GM12892 (cell line): ENCODE measurements around the gene TNS1.

Source experiments
- DNase-seq: peaks from one replicate; pipeline ENCODE4 v3.0.0; 2011; ENCODE audit not compliant: insufficient read length
- FAIRE-seq: peaks from 2 replicates; lab custom pipeline; 2011; peaks lifted over from hg19 to GRCh38; lab: Jason Lieb, UNC
- POLR2A ChIP-seq: IDR thresholded peaks from 2 replicates; pipeline ENCODE4 v1.6.1; 2011; ENCODE audit warnings: low read depth, low read length, control low read depth
- POLR2AphosphoS5 ChIP-seq: IDR thresholded peaks from 2 replicates; pipeline ENCODE4 v1.6.1; 2011; ENCODE audit warnings: low read depth, low read length, control low read depth
- TAF1 ChIP-seq: IDR thresholded peaks from 2 replicates; pipeline ENCODE4 v1.6.1; 2011; ENCODE audit warnings: low read depth, mild to moderate bottlenecking, control low read depth, low read length, borderline replicate concordance

Gene TNS1

DNA sequence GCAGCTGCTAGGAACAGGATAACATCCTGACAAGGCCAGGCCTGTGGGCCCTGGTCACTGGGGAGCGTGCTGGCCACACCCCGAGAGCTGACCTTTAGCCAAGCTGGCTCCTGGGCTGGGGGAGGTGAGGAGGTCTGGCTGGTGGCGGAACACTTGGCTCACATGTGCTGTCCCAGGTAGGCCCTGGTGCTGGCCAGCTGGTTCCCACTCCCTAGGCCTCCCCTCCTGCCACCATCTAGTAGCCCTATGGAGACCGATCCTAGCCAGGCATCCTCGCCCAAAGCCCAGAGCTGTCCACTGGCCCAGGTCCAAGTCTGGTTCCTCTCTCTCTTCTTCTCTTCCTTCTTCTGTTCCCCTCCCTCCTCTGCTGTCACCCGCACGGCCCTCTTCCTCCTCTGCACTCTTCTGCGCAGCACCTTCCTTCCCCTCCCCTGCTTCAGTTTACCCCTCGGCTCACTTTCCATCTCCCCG, 52.4 kb downstream of the TNS1 start:
- DNase-seq (no peak), FAIRE-seq (no peak)
- TF ChIP-seq POLR2AphosphoS5 (no peak), TAF1 (no peak), POLR2A (no peak)

DNA sequence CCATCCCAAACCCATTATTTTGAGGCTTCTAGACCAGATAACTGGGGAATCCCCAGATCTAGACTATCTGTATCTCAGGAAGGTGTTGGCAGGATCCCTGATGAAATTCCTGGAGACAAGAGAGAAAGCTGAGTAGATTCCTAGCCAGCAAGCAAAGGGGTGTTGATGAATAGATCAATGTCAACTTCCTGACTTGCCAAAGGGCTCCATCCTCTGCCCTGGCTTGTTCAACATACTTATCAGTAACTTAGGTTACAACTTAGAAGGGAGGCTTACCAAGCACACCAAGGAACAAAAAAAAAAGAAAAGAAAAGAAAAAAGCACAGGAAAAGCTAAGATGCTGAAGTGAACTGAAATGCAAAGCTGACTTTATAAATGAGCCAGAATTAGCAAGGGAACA, 53.3 kb downstream of the TNS1 start:
- FAIRE-seq (no peak), DNase-seq (no peak)
- no peak for TF ChIP-seq POLR2AphosphoS5
- TF ChIP-seq POLR2A: no peak
- no peak for TF ChIP-seq TAF1

DNA sequence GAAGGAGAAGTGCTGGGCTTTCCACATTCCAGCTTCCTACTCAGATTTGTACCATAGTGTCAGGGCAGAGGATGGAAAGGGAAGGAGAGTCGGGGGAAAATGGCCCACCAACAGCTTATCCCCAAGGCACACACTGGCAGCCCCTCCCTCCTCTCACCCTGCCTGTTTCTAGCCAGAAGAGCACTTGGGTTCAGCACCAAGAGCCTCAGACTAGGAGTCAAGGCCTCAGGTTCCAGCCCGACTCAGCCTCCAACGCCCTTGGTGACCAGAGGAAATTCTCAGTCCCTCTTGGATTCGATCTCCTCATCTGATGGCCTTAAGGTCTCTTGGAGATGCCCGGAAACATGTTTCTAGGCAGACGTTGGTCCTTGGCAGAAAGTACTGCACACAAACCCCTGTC, 53.9 kb downstream of the TNS1 start:
- DNase-seq (no peak), FAIRE-seq (no peak)
- TF ChIP-seq TAF1: no peak
- TF ChIP-seq POLR2A: no peak
- no peak for TF ChIP-seq POLR2AphosphoS5

DNA sequence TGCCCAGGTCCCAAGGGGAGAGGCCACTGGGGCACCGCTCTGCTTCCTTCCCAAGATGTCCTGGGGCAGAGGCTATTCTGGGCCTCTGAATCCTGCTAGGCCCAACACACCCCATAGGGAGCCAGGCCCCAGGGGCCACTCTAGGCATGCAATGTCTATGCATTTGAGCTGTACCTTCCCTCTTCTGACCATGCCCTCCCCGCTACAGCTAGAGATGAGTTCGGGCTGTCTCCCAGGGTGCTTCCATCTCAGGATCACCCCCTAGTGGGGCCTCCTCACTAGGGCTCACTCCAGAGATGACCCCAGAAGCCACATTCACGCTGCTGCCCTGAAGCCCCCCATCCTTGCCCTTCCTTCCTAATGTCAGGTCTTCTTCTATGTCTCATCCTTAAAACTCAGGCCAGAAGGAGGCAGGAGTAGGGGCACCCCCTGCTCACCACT, 54.4 kb downstream of the TNS1 start:
- no peak for FAIRE-seq
- no peak for TF ChIP-seq TAF1
- TF ChIP-seq POLR2A: no peak
- TF ChIP-seq POLR2AphosphoS5: no peak
- no peak for DNase-seq

DNA sequence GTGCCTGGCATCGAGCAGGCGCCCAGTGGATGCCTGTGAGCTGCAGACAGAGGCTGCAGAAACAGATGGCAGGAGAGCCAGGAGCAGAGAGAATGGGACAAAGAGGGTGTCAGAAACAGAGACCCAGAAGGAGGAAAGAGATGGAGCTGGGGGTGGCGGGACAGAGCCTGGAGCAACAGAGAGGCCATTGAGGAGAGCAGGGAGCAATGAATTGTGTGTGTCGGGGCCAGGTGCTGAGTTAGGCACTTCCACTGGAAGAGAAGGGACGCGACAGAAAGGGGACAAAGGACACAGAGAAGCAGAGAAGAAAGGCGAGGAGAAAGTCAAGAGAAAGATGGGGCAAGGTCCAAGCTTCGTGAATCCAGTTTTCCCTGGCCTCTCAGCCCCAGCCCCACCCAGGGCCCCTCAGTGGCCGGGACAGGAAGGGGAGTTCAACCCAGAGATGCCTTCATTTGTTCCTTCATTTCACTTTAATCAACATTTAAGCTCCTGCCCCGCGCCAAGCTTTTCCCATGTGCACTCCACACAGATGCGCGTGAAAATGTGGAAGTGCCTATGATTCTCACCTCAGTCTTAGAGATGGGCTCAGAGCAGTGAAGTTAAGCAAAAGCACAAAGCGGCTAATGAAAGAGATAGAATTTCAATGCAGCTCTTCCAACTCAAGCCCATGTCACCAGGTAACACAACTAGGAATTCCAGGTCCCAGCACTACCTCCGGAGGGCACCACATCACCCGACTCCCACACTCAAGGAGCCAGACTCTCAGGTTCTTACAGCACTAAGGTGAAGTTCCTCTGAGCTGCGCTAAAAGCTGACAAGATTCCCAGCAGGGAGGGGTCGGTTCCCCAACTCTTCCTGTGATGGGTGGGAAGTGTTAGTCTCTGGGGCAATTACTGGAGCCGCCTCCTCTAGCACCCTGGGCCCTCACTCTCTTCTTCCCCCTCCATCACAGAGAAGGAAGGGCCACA, 55.1 kb downstream of the TNS1 start:
- FAIRE-seq: no peak

DNA sequence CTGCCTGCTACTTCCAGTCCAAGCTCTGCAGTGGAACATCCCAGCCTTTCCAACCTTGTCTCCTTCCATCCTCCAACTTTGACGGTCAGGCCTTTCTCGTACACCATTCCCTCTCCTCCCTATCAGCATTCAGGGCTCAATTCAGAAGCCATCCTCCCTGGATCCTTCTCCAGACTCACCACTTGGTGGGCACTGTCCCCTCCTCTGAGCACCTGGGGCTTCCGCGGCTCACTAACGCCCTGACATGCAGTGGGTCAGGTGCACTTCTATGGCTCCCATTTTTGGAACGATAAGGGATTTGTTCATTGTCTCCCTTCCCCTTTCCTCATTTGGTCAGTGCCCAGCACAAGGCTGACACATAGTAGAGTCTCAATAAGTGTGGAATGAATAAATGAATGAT, 56.7 kb downstream of the TNS1 start:
- TF ChIP-seq TAF1 (no peak), POLR2A (no peak), POLR2AphosphoS5 (no peak)
- no peak for FAIRE-seq
- no peak for DNase-seq

More for the DNA sequence above, 55.1 kb downstream of the TNS1 start:
- DNase-seq: no peak
- no peak for TF ChIP-seq POLR2AphosphoS5
- TF ChIP-seq POLR2A: no peak
- TF ChIP-seq TAF1: no peak

DNA sequence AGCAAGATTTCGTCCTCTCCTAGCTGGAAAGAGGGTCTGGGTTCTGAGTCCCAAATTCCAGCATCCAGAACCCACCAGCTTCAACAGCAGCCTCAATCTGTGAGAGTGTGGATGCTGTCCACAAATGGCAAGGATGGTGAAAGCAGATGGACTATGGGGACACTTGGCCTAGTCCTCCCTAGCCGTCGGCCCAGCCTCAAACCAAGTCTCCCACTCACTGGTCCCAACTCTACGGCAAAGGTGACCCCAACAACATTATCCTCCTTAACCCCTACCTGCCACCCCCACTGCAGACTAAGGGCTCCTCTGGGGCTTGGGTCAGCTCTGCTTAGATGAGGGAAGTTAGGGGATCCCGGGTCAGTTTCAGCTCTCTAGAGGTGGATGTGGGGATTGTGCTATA, 57.3 kb downstream of the TNS1 start:
- DNase-seq: no peak
- TF ChIP-seq POLR2A: no peak
- no peak for TF ChIP-seq TAF1
- TF ChIP-seq POLR2AphosphoS5: no peak
- FAIRE-seq: no peak

DNA sequence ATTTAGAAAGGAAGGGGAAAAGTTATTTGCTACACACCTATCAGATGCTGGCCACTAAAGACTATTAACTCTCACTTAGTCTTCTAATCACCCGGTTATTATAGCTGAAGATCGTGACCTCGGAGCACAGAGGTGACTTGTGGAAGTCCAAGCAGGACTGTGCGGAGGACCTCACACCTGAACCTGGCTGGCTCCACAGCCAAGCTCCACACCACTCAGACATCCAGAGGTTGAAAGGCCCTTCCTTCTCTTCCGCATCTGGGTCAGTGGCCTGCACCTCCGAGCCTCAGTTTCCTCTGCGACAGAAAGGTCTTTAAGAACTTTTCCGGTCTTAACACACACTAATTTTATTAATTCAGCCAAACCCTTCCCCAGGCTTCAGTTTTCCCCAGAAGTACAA, 57.9 kb downstream of the TNS1 start:
- DNase-seq (no peak), FAIRE-seq (no peak)
- TF ChIP-seq TAF1: no peak
- TF ChIP-seq POLR2A: no peak

DNA sequence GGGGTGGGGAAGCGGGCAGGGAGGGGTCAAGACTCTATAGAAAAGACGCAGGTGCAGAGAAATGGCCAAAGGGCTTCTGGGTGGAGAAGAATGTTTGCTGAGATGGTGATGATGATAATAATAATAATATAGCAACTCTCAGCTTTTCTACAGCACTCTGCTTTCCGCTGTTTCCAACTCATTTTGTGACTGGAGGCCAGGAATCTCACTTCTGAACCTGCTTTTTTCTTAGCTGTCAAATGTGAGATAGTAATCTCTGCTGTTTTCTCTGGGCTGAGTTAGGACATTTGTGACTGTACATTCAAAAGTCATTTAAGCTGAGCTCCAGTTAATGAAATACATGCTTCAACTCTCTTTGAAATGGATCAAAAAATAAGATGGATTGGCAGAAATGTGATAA, 58.4 kb downstream of the TNS1 start:
- FAIRE-seq (no peak), DNase-seq (no peak)
- TF ChIP-seq POLR2A (no peak), POLR2AphosphoS5 (no peak), TAF1 (no peak)

DNA sequence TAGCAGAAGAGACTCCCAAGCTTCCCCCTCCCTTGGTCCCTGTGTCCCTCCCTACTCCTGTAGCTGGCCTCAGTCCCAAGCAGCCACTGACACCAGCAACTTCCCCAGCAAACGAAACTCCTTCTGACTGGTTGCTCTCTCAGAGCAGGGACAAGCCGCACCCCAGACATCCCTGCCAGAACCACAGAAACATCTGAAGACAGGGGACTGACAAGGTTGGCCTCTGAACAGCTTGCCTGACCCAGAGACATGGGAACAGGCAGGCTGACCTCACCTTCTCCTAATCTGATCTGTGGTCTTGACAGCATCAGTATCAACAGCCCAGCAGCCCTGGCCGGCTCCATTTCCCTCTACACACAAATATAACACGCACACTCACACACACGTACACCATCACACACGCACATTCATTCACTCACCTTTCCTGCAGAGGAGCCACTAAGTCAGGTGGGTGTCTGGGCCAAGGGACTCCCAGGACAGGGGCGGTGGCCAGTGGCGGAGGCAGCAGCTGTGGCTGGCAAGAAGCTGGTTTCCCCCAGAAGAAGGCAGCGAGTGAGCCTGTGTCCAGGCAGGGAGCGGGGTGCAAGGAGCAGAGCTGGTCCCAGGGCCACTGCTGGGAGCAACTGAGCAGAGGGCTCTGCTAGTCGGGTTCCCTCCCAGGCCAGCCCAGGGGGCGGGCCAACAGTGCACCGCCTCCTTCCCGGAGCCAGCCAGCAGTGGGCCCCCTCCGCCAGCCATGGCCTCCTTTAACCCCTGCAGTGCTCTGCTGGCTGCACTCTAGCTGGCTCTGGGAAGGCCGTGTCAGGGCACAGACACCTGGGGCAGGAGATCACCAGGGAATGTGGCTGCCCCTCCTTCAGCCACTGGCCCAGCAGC, 59.1 kb downstream of the TNS1 start:
- TF ChIP-seq POLR2AphosphoS5: no peak
- TF ChIP-seq POLR2A: no peak
- TF ChIP-seq TAF1: no peak
- no peak for DNase-seq
- FAIRE-seq: no peak

DNA sequence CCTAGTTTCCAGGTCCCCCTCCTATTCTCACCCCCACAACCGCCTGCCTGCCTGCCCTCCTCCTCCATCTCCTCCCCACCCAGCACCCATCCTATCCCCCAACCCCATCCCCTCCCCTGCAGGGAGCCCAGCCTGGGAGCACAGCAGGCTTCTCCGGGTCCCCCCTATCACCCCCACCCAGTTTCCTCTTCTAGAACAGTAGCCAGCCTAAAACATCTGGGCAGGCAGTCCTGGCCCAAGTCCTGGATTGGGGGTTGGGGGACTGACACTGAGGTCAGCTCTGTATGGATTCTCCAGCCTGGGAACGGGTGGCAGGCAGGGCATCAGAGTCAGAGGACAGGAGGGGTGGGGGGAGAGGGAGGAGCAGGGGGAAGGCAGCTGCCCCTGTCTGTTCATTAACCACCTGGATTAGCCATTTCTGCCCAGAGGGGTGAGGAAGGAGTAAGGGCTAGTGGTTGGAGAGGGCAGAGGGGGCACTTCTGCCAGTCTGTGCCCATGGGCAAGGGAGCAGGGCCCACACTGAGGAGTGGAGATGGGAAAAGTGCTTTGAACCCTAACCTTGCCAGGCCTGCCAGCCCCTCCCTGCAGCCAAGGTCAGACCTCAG, 60.0 kb downstream of the TNS1 start:
- FAIRE-seq (no peak), DNase-seq (no peak)
- TF ChIP-seq POLR2A: no peak
- no peak for TF ChIP-seq TAF1
- TF ChIP-seq POLR2AphosphoS5: no peak
